Muscle layer of duodenum (tissue), 2 donors: ENCODE data around the gene PKHD1.
"Not testable (repeated sequence)": the region's sequence is repeated elsewhere in the genome, so short reads cannot be mapped to it uniquely, and the experiment has no call there.

Experiments
- H3K27ac ChIP-seq: one replicate; pipeline ENCODE4 v1.7.0; 2013; ENCODE audit warnings: mild to moderate bottlenecking, low read length
- H3K27me3 ChIP-seq: one replicate; pipeline ENCODE4 v1.7.0; 2013; ENCODE audit warnings: low read depth, mild to moderate bottlenecking, control low read depth, low read length
- H3K36me3 ChIP-seq, 2 donors: one replicate each; pipeline ENCODE4 v1.7.0; 2013; ENCODE audit warnings: low read length in 2 of 2, control low read depth in 1 of 2, mild to moderate bottlenecking in 1 of 2; ENCODE audit not compliant: insufficient read depth in 2 of 2, control insufficient read depth in 1 of 2
- H3K4me1 ChIP-seq, 2 donors: one replicate each; pipeline ENCODE4 v1.7.0; 2013; ENCODE audit warnings: low read length in 2 of 2, mild to moderate bottlenecking in 2 of 2, control low read depth in 1 of 2, moderate library complexity in 1 of 2; ENCODE audit not compliant: insufficient read depth in 2 of 2, control insufficient read depth in 1 of 2
- H3K4me3 ChIP-seq, 2 donors: one replicate each; pipeline ENCODE4 v1.7.0; 2013; ENCODE audit warnings: low read length in 2 of 2, low read depth in 1 of 2, mild to moderate bottlenecking in 1 of 2
- H3K9me3 ChIP-seq, 2 donors: one replicate each; pipeline ENCODE4 v1.7.0; 2013; ENCODE audit warnings: low read length in 2 of 2, control low read depth in 1 of 2, mild to moderate bottlenecking in 1 of 2; ENCODE audit not compliant: control insufficient read depth in 1 of 2
- donor health status: healthy.

The PKHD1 gene

GRCh38 chr6:51951924-51952323 lies 135.5 kb downstream of the PKHD1 start:
- H3K4me1 ChIP-seq: no peaks in the 10 kb centered on the region

GRCh38 chr6:51949526-51949925 lies 137.9 kb downstream of the PKHD1 start:
- no peak overlapping the region for H3K4me3 ChIP-seq
- H3K36me3 ChIP-seq: no peaks in the 10 kb centered on the region
- no peak overlapping the region for H3K27ac ChIP-seq
- H3K27me3 ChIP-seq: no peaks in the 10 kb centered on the region
- H3K9me3 ChIP-seq: no peaks in the 10 kb centered on the region
- no peaks in the 10 kb centered on the region for H3K4me1 ChIP-seq

More at GRCh38 chr6:51951924-51952323, 135.5 kb downstream of the PKHD1 start:
- Histone ChIP-seq H3K27me3 (no peaks in the 10 kb centered on the region), H3K9me3 (no peaks in the 10 kb centered on the region), H3K27ac (no peak overlapping the region), H3K36me3 (no peaks in the 10 kb centered on the region), H3K4me3 (no peak overlapping the region)

GRCh38 chr6:51939695-51940094 lies 147.7 kb downstream of the PKHD1 start:
- H3K27ac ChIP-seq, H3K4me3 ChIP-seq, H3K27me3 ChIP-seq, H3K4me1 ChIP-seq, H3K36me3 ChIP-seq, H3K9me3 ChIP-seq: not testable (repeated sequence)

- H3K9me3 ChIP-seq: no peaks in the 10 kb centered on the region
- no peaks in the 10 kb centered on the region for H3K27me3 ChIP-seq
- no peaks in the 10 kb centered on the region for H3K36me3 ChIP-seq
- H3K4me3 ChIP-seq: no peak overlapping the region
- H3K4me1 ChIP-seq: no peaks in the 10 kb centered on the region
- no peak overlapping the region for H3K27ac ChIP-seq
Measured at GRCh38 chr6:51936531-51937290, 150.7 kb downstream of the PKHD1 start.

GRCh38 chr6:51934098-51934497 lies 153.3 kb downstream of the PKHD1 start:
- H3K9me3 ChIP-seq: no peaks in the 10 kb centered on the region
- no peaks in the 10 kb centered on the region for H3K36me3 ChIP-seq
- no peak overlapping the region for H3K4me3 ChIP-seq
- no peaks in the 10 kb centered on the region for H3K27me3 ChIP-seq
- H3K27ac ChIP-seq: no peak overlapping the region
- H3K4me1 ChIP-seq: no peaks in the 10 kb centered on the region

- no peaks in the 10 kb centered on the region for H3K36me3 ChIP-seq
- no peak overlapping the region for H3K27ac ChIP-seq
- H3K9me3 ChIP-seq: no peaks in the 10 kb centered on the region
- no peaks in the 10 kb centered on the region for H3K4me1 ChIP-seq
- no peak overlapping the region for H3K4me3 ChIP-seq
- no peaks in the 10 kb centered on the region for H3K27me3 ChIP-seq
Measured at GRCh38 chr6:51932956-51933355, 154.5 kb downstream of the PKHD1 start.

GRCh38 chr6:51930602-51931001 lies 156.8 kb downstream of the PKHD1 start:
- Histone ChIP-seq H3K27me3 (no peaks in the 10 kb centered on the region), H3K36me3 (no peaks in the 10 kb centered on the region), H3K9me3 (no peaks in the 10 kb centered on the region), H3K4me3 (no peak overlapping the region), H3K4me1 (no peaks in the 10 kb centered on the region), H3K27ac (no peak overlapping the region)

GRCh38 chr6:51929934-51930574 lies 157.4 kb downstream of the PKHD1 start:
- Histone ChIP-seq H3K9me3 (no peaks in the 10 kb centered on the region), H3K4me1 (no peaks in the 10 kb centered on the region), H3K36me3 (no peaks in the 10 kb centered on the region), H3K4me3 (no peak overlapping the region), H3K27ac (no peak overlapping the region), H3K27me3 (no peaks in the 10 kb centered on the region)

- H3K27me3 ChIP-seq: no peaks in the 10 kb centered on the region
- no peak overlapping the region for H3K27ac ChIP-seq
- H3K36me3 ChIP-seq: no peaks in the 10 kb centered on the region
- no peaks in the 10 kb centered on the region for H3K4me1 ChIP-seq
- no peak overlapping the region for H3K4me3 ChIP-seq
- no peaks in the 10 kb centered on the region for H3K9me3 ChIP-seq
Measured at GRCh38 chr6:51928320-51928719, 159.1 kb downstream of the PKHD1 start.

GRCh38 chr6:51927450-51927849 lies 160.0 kb downstream of the PKHD1 start:
- Histone ChIP-seq H3K27me3 (no peaks in the 10 kb centered on the region), H3K9me3 (peaks cover 0 to 5% of the 10 kb centered on the region in 2 donors), H3K27ac (no peak overlapping the region), H3K36me3 (no peaks in the 10 kb centered on the region), H3K4me3 (no peak overlapping the region), H3K4me1 (no peaks in the 10 kb centered on the region)

GRCh38 chr6:51926125-51926524 lies 161.3 kb downstream of the PKHD1 start:
- H3K4me3 ChIP-seq: no peak overlapping the region
- H3K9me3 ChIP-seq: peaks cover 0 to 7% of the 10 kb centered on the region in 2 donors
- no peaks in the 10 kb centered on the region for H3K4me1 ChIP-seq
- H3K36me3 ChIP-seq: no peaks in the 10 kb centered on the region
- H3K27me3 ChIP-seq: no peaks in the 10 kb centered on the region
- no peak overlapping the region for H3K27ac ChIP-seq

GRCh38 chr6:51922479-51922878 lies 164.9 kb downstream of the PKHD1 start:
- not testable (repeated sequence) for H3K27ac ChIP-seq, H3K27me3 ChIP-seq, H3K9me3 ChIP-seq, H3K4me1 ChIP-seq, H3K4me3 ChIP-seq, H3K36me3 ChIP-seq
